ENCODE results near the gene GBGT1. TPM values are rescaled to one million over a fixed set of nuclear protein-coding genes. Genes with fewer than 3 reads are reported as not detected.

The GBGT1 gene
- total and polyA plus RNA-seq, 2 experiments from 2014 or later: 3.7 to 22.4 TPM

DNA sequence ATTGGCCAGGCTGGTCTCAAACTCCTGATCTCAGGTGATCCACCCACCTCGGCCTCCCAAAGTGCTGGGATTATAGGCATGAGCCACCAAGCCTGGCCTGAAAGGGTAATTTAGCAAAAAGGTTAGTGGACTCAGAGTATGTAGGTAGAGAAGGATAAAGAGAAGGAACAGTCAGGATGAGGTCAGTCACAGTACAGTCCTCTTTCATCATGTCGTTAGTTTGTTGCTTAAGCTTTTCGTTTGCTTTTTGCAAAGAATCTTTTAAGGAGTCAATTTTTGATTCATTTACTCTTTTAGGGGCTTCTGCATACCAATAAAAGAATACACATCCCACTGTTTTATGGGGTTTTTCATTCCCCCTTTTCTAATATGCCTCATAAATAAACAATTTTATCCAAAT is 17.8 kb upstream of the GBGT1 start:
- no peak overlapping the region for H3K4me3 Mint-ChIP-seq
- Histone ChIP-seq H3K27ac (ENCODE audit: low read depth) (no peak overlapping the region), H3K9me2 (ENCODE audit: insufficient read depth) (no peaks in the 10 kb centered on the region), H3K36me3 (ENCODE audit: insufficient read depth) (no peaks in the 10 kb centered on the region), H3F3A (replicated peaks; ENCODE audit: low read depth) (no peaks in the 10 kb centered on the region), H2AFZ (no peak overlapping the region), H4K20me1 (replicated peaks; ENCODE audit: insufficient read depth) (no peaks in the 10 kb centered on the region), H3K4me2 (no peak overlapping the region), H3K79me2 (replicated peaks; ENCODE audit: insufficient read depth) (no peaks in the 10 kb centered on the region), H3K4me1 (ENCODE audit: insufficient read depth) (no peaks in the 10 kb centered on the region), H3K27me3 (ENCODE audit: insufficient read depth) (0 out of 2 replicates have a peak, but pooled peaks cover 2% of the 10 kb centered on the region), H3K4me3 (no peak overlapping the region)
- H3K27me3 Mint-ChIP-seq (ENCODE audit: insufficient read depth, low read depth, poor library complexity): peaks cover 6% of the 10 kb centered on the region
- TF ChIP-seq EZH2phosphoT487 (IDR thresholded peaks at IDR 0.05; ENCODE audit: unreplicated experiment) (no peak), ZNF331 (CRISPR knock-in tag; IDR thresholded peaks at IDR 0.05; ENCODE audit: low read depth) (no peak)
- DNase-seq (ENCODE audit: low spot score) (no peak), ATAC-seq (no peak)
- no peaks in the 10 kb centered on the region for H3K9me3 Mint-ChIP-seq
- no peaks in the 10 kb centered on the region for H3K4me1 Mint-ChIP-seq
- no peak overlapping the region for H3K27ac Mint-ChIP-seq
- H3K36me3 Mint-ChIP-seq (ENCODE audit: low read depth): no peaks in the 10 kb centered on the region

- Histone ChIP-seq H3K4me3 (no peak overlapping the region), H3K4me2 (no peak overlapping the region), H3K4me1 (ENCODE audit: insufficient read depth) (no peaks in the 10 kb centered on the region), H3K27me3 (ENCODE audit: insufficient read depth) (no peaks in the 10 kb centered on the region), H3F3A (replicated peaks; ENCODE audit: low read depth) (no peaks in the 10 kb centered on the region), H3K9me2 (ENCODE audit: insufficient read depth) (no peaks in the 10 kb centered on the region), H4K20me1 (replicated peaks; ENCODE audit: insufficient read depth) (no peaks in the 10 kb centered on the region), H3K36me3 (ENCODE audit: insufficient read depth) (no peaks in the 10 kb centered on the region), H3K27ac (ENCODE audit: low read depth) (no peak overlapping the region), H3K79me2 (replicated peaks; ENCODE audit: insufficient read depth) (no peaks in the 10 kb centered on the region), H2AFZ (no peak overlapping the region)
- no peak for ATAC-seq
- Mint-ChIP-seq H3K27ac (no peak overlapping the region), H3K9me3 (no peaks in the 10 kb centered on the region), H3K27me3 (ENCODE audit: insufficient read depth, low read depth, poor library complexity) (peaks cover 8% of the 10 kb centered on the region), H3K36me3 (ENCODE audit: low read depth) (no peaks in the 10 kb centered on the region), H3K4me3 (no peak overlapping the region), H3K4me1 (no peaks in the 10 kb centered on the region)
- TF ChIP-seq CREB1 (CRISPR knock-in tag; IDR thresholded peaks at IDR 0.05; ENCODE audit: low read depth) (no peak), EZH2 (IDR thresholded peaks at IDR 0.05; ENCODE audit: low read depth, unreplicated experiment) (no peak), POLR2AphosphoS5 (IDR thresholded peaks at IDR 0.05; ENCODE audit: low read depth) (no peak), JUNB (IDR thresholded peaks at IDR 0.05; ENCODE audit: unreplicated experiment) (no peak), CTCF (conservative IDR thresholded peaks at IDR 0.05; ENCODE audit: low read depth in 2 of 2) (no peak)
- TF ChIP-seq, protein P1, sequence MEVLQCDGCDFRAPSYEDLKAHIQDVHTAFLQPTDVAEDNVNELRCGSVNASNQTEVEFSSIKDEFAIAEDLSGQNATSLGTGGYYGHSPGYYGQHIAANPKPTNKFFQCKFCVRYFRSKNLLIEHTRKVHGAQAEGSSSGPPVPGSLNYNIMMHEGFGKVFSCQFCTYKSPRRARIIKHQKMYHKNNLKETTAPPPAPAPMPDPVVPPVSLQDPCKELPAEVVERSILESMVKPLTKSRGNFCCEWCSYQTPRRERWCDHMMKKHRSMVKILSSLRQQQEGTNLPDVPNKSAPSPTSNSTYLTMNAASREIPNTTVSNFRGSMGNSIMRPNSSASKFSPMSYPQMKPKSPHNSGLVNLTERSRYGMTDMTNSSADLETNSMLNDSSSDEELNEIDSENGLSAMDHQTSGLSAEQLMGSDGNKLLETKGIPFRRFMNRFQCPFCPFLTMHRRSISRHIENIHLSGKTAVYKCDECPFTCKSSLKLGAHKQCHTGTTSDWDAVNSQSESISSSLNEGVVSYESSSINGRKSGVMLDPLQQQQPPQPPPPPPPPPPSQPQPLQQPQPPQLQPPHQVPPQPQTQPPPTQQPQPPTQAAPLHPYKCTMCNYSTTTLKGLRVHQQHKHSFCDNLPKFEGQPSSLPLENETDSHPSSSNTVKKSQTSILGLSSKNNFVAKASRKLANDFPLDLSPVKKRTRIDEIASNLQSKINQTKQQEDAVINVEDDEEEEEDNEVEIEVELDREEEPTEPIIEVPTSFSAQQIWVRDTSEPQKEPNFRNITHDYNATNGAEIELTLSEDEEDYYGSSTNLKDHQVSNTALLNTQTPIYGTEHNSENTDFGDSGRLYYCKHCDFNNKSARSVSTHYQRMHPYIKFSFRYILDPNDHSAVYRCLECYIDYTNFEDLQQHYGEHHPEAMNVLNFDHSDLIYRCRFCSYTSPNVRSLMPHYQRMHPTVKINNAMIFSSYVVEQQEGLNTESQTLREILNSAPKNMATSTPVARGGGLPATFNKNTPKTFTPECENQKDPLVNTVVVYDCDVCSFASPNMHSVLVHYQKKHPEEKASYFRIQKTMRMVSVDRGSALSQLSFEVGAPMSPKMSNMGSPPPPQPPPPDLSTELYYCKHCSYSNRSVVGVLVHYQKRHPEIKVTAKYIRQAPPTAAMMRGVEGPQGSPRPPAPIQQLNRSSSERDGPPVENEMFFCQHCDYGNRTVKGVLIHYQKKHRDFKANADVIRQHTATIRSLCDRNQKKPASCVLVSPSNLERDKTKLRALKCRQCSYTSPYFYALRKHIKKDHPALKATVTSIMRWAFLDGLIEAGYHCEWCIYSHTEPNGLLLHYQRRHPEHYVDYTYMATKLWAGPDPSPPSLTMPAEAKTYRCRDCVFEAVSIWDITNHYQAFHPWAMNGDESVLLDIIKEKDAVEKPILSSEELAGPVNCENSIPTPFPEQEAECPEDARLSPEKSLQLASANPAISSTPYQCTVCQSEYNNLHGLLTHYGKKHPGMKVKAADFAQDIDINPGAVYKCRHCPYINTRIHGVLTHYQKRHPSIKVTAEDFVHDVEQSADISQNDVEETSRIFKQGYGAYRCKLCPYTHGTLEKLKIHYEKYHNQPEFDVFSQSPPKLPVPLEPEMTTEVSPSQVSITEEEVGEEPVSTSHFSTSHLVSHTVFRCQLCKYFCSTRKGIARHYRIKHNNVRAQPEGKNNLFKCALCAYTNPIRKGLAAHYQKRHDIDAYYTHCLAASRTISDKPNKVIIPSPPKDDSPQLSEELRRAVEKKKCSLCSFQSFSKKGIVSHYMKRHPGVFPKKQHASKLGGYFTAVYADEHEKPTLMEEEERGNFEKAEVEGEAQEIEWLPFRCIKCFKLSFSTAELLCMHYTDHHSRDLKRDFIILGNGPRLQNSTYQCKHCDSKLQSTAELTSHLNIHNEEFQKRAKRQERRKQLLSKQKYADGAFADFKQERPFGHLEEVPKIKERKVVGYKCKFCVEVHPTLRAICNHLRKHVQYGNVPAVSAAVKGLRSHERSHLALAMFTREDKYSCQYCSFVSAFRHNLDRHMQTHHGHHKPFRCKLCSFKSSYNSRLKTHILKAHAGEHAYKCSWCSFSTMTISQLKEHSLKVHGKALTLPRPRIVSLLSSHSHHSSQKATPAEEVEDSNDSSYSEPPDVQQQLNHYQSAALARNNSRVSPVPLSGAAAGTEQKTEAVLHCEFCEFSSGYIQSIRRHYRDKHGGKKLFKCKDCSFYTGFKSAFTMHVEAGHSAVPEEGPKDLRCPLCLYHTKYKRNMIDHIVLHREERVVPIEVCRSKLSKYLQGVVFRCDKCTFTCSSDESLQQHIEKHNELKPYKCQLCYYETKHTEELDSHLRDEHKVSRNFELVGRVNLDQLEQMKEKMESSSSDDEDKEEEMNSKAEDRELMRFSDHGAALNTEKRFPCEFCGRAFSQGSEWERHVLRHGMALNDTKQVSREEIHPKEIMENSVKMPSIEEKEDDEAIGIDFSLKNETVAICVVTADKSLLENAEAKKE (CRISPR knock-in tag; IDR thresholded peaks at IDR 0.05): no peak
- DNase-seq (ENCODE audit: low spot score): no peak
Measured at GRCh38 chr9:133180953-133181352, 17.2 kb upstream of the GBGT1 start.

All from GM23338 (cell line).